Cardiac fibroblast (primary cell): ENCODE measurements around the gene JAG2.
A peak's percentile ranks its signal among the peaks of the same experiment; 100 is the strongest.

Experiments
- DNase-seq, 2 donors: peaks; one replicate each; pipeline versions ENCODE4 v3.0.0 to v3.0.0-alpha.2; 2010; ENCODE audit warnings: low read depth in 2 of 2
- H3K4me3 ChIP-seq, 2 donors: replicated peaks in 1 of 2; 1 replicate in 1 of 2; 2 replicates in 1 of 2; pipeline ENCODE4 v1.5.1; 2011; ENCODE audit warnings: low read depth in 2 of 2, low read length in 2 of 2, mild to moderate bottlenecking in 2 of 2, moderate library complexity in 1 of 2
- CTCF ChIP-seq: IDR thresholded peaks from one replicate; pipeline ENCODE4 v1.5.1; 2011; ENCODE audit warnings: low read depth, mild to moderate bottlenecking, low read length, inconsistent platforms

Gene JAG2

GRCh38 chr14:105172476-105172875, 3.9 kb upstream of the JAG2 start:
- H3K4me3 ChIP-seq: no peak overlapping the region
- TF ChIP-seq CTCF: no peak
- DNase-seq: no peak

- peak in 1 of 2 donors; percentile 18 for DNase-seq
- TF ChIP-seq CTCF: no peak
Measured at GRCh38 chr14:105171004-105171673, 2.6 kb upstream of the JAG2 start.

GRCh38 chr14:105169776-105170655, 1.4 kb upstream of the JAG2 start:
- no peak for TF ChIP-seq CTCF
- H3K4me3 ChIP-seq: no peak overlapping the region

More at GRCh38 chr14:105171004-105171673, 2.6 kb upstream of the JAG2 start:
- no peak overlapping the region for H3K4me3 ChIP-seq

GRCh38 chr14:105168979-105169507, 467 bp upstream of the JAG2 start:
- H3K4me3 ChIP-seq: no peak overlapping the region
- no peak for DNase-seq
- peak; percentile 30 for TF ChIP-seq CTCF

More at GRCh38 chr14:105169776-105170655, 1.4 kb upstream of the JAG2 start:
- DNase-seq: no peak

- no peak for DNase-seq
- no peak for TF ChIP-seq CTCF
- no peak overlapping the region for H3K4me3 ChIP-seq
Measured at GRCh38 chr14:105168093-105168420, 519 bp downstream of the JAG2 start.

GRCh38 chr14:105167303-105168092, 1.1 kb downstream of the JAG2 start:
- no peak overlapping the region for H3K4me3 ChIP-seq
- TF ChIP-seq CTCF: no peak
- no peak for DNase-seq
